ENCODE measurements around the gene COMP. TPM values are rescaled to one million over a fixed set of nuclear protein-coding genes. Genes with fewer than 3 reads are reported as not detected.

COMP gene
- total and polyA plus RNA-seq, 10 of the 15 experiments (the other 5 are each of a cell fraction or from before 2014, with no cell fraction given) = 0.17 TPM; not detected in 9

DNA sequence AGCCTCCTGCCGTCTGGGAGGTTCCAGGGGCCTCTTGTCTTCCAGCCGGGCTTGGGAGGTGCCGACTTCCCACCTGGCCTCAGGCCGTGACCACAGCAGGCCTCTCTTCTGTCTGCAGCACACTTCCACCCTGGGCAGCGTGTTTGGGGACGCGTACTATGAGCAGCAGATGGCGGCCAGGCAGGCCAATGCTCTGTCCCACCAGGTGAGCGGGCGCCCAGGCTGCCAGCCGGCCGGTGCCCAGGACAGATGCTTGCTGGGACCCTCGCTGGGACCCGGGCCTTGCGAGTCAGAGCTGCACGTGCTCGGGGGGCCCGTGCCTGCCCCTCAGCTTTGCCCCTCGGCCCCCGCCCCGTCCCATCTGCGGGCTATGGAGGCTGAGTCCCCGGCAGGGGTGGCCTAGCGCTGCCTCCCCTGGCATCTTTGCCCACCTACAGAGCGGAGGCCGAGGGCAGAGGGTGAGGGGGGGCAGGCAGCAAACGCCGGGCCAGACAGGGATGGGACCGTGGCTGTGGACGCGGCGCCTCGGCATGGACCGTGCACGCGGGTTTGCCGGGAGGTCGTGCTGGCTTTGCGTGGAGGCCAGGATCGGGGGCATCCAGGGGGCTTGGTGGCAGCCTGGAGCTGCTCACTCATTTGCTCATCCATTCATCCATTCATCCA, 16.2 kb downstream of the COMP start (continued):
- TF ChIP-seq EP300 (IDR thresholded peaks at IDR 0.05; ENCODE audit: borderline replicate concordance in 1 of 2, control insufficient read depth in 1 of 2, low read depth in 2 of 2, low read length in 2 of 2) (no peak), CHD2 (IDR thresholded peaks at IDR 0.05; ENCODE audit: borderline replicate concordance, low read depth, low read length) (no peak), CHD1 (IDR thresholded peaks at IDR 0.05; ENCODE audit: low read depth, low read length) (no peak), SUPT20H (IDR thresholded peaks at IDR 0.05; ENCODE audit: borderline replicate concordance, control insufficient read depth, low read depth, low read length) (no peak), POLR2AphosphoS5 (IDR thresholded peaks at IDR 0.05; ENCODE audit: low read length) (no peak), KDM1A (IDR thresholded peaks at IDR 0.05; ENCODE audit: borderline replicate concordance) (no peak), RAD21 (IDR thresholded peaks at IDR 0.05; ENCODE audit: insufficient read depth, low read depth, low read length) (no peak), ZBTB33 (IDR thresholded peaks at IDR 0.05) (no peak), MEF2B (IDR thresholded peaks at IDR 0.05; ENCODE audit: partially characterized antibody, poor library complexity, severe bottlenecking) (no peak), ZNF622 (IDR thresholded peaks at IDR 0.05) (no peak), NFYA (IDR thresholded peaks at IDR 0.05; ENCODE audit: borderline replicate concordance, low read depth, low read length) (no peak)

Measured in GM12878 (cell line).